NCI-H748 treated with DMSO at 0.1 percent for 48 hours (cell line): ENCODE results near the gene LRRC4B.
A peak's percentile ranks its signal among the peaks of the same experiment; 100 is the strongest.
"Not testable (repeated sequence)": the region's sequence is repeated elsewhere in the genome, so short reads cannot be mapped to it uniquely, and the experiment has no call there.

Experiments
- DNase-seq: peaks from one replicate; lab custom pipeline; 2025; lab: John Stamatoyannopoulos, UW

Gene LRRC4B

GRCh38 chr19:50567882-50568727, at the start of gene LRRC4B:
TSS of gene LRRC4B (minus strand) at chr19:50568435. CDS start at chr19:50548838, 19,597 bp downstream.
- DNase-seq, result peak; percentile 25

DNA sequence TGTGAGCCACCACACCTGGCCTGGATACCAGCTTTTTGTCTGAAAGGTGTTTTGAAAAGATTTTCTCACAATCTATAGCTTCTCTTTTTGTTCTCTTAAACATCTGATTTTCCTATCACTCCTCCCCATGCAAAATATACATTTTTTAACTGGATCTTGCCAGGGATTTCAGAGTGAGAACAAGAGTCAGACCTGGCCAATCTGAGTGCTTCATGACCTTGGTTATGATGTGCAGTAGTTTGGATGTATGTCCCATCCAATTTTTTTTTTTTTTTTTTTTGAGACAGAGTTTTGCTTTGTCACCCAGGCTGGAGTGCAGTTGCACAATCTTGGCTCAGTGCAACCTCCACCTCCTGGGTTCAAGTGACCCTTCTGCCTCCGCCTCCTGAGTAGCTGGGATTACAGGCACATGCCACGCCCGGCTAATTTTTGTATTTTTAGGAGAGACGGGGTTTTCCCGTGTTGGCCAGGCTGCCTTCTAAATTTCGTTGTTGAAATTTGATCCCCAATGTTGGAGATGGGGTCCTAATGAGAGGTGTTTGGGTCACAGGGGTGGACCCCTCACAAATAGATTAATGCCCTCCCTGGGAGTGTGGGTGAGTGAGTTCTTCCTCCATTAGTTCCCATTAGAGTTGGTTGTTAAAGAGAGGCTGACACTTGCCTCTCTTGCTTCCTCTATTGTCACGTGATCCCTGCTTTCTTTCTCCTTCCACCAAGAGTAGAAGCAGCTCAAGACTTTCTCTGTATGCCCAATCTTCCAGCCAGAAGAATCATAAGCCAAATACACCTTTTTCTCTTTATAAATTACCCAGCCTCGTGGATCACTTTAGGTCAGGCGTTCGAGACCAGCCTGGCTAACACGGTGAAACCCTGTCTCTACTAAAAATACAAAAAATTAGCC, 44.5 kb upstream of the LRRC4B start:
- not testable (repeated sequence) for DNase-seq

DNA sequence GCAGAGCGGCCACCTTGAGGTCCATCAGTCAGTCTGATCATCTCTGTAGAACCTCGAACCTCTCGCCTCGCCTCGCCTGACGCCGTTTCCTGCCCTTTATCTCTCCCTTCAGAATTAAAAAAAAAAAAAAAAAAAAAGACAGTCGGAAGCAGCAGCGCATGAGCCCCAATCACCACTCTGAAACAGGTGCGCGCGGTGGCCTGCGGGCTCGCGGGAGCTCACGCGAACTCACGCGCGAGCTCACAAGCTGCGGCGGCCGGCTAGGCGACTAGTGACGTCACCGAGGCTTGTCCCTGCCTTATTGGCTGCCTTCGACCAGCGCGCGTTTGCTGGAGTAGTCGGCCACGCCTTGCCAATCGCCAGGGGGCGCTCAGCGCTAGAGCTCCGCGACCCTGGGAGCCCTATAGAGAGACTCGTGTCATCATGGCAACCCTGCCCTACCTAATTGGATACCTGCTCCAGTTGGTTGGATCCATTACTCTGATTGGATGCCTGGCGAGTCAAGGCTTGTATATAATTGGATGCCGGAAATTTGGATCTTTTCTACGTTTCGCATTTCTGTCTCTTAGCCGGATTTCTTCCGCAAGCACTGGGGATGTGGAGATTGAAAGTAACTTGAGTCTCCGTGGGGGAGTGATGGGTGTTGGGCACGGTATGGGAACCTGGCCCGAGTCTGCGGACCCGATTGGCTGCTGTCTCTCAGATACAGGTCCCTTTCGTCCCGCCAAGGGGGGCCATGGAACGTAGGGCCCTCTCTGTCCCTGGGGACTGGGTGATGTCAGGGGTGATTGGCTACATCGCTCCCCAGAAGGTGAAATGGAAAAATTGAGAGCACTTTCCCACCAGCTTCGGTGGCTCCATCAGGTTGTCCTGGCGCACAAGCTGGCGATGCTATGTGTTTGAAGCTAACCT, 39.9 kb upstream of the LRRC4B start:
- DNase-seq, result no peak

DNA sequence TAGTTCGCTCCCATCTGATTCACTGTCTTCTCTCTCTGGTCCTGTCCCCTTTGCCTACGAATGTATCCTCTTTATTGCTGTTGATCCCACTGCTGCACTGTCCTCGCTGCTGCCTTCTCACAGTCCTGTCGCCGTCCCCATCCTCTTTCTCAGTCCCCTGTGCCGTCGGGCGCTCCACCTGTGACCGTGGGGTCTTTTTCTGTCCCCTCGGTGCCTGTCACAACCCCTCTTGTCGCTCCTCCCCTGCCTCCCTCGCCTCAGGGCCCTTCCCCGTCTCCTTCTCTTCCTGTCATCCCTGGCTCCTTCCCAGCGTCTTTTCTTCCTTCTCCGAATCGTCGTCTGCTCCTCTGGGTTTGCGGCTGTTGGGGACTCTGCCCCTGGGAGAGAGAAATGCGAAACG, 39.2 kb upstream of the LRRC4B start:
- no peak for DNase-seq

GRCh38 chr19:50606059-50606836, 38.0 kb upstream of the LRRC4B start:
- DNase-seq, result peak; percentile 30

- DNase-seq, result not testable (repeated sequence)
Measured at GRCh38 chr19:50604264-50605073, 36.2 kb upstream of the LRRC4B start.

- DNase-seq, result no peak
Measured at GRCh38 chr19:50602935-50603334, 34.7 kb upstream of the LRRC4B start.

DNA sequence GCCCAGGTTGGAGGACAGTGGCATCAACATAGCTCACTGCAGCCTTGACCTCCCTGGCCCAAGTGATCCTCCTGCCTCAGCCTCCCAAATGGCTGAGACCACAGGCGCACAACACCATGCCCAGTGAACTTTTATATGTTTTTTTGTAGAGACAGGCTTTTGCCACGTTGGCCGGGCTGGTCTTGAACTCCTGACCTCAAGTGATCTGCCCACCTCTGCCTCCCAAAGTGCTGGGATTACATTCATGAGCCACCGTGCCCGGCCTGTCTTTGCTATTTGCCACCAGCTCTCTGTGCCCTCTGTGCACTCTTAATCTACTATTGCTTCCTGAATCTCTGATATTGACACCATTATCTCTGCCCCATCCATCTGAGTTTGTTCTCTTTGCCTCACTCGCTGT, 34.3 kb upstream of the LRRC4B start:
- no peak for DNase-seq

- DNase-seq, result no peak
Measured at GRCh38 chr19:50602089-50602422, 33.8 kb upstream of the LRRC4B start.

GRCh38 chr19:50601407-50602088, 33.3 kb upstream of the LRRC4B start:
- DNase-seq, result no peak

GRCh38 chr19:50599427-50599826, 31.2 kb upstream of the LRRC4B start:
- no peak for DNase-seq

GRCh38 chr19:50590191-50590590, 22.0 kb upstream of the LRRC4B start:
- DNase-seq, result no peak

DNA sequence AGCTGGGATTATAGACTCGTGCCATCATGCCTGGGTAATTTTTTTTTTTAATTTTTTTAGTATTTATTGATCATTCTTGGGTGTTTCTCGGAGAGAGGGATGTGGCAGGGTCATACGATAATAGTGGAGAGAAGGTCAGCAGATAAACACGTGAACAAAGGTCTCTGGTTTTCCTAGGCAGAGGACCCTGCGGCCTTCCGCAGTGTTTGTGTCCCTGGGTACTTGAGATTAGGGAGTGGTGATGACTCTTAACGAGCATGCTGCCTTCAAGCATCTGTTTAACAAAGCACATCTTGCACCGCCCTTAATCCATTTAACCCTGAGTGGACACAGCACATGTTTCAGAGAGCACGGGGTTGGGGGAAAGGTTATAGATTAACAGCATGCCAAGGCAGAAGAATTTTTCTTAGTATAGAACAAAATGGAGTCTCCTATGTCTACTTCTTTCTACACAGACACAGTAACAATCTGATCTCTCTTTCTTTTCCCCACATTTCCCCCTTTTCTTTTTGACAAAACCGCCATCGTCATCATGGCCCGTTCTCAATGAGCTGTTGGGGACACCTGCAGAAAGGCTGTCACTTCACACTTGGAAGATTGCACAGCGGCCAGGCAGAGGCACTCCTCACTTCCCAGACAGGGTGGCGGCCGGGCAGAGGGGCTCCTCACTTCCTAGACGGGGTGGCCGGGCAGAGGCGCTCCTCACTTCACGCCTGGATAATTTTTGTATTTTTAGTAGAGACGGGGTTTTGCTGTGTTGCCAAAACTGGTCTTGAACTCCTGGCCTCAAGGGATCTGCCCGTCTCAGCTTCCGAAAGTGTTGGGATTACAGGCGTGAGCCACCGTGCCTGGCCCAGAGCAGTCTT, 13.8 kb upstream of the LRRC4B start:
- DNase-seq, result not testable (repeated sequence)

- DNase-seq, result no peak
Measured at GRCh38 chr19:50580970-50581634, 12.9 kb upstream of the LRRC4B start.

GRCh38 chr19:50580240-50580639, 12.0 kb upstream of the LRRC4B start:
- DNase-seq, result no peak

DNA sequence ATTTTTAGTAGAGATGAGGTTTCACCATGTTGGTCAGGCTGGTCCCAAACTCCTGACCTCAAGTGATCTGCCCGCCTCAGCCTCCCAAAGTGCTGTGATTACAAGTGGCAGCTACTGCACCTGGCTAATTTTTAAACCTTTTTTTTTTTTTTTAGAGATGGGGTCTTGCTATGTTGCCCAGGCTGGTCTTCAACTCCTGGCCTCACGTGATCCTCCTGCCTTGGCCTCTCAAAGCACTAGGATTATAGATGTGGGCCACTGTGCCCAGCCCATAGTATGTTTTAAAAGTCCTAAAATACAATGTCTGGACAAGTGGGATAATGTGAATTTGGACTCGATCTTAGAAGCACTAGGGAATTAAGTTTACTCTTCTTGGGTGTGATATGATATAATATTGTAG, 8.5 kb upstream of the LRRC4B start:
- DNase-seq, result not testable (repeated sequence)

GRCh38 chr19:50573741-50574461, 5.7 kb upstream of the LRRC4B start:
- no peak for DNase-seq
